ENCODE results near the gene LEFTY1. TPM values are rescaled to one million over a fixed set of nuclear protein-coding genes. Genes with fewer than 3 reads are reported as not detected.

LEFTY1 gene
- total RNA-seq, 1 donor from 2014 or later, result 0.65 TPM

- H3K27me3 Mint-ChIP-seq (ENCODE audit: low read depth), result no peaks in the 10 kb centered on the region
- no peaks in the 10 kb centered on the region for H3K9me3 Mint-ChIP-seq
- no peaks in the 10 kb centered on the region for H3K4me1 Mint-ChIP-seq
- H3K4me3 Mint-ChIP-seq, result no peak overlapping the region
- no peak for DNase-seq (ENCODE audit: low read depth, low spot score)
- no peaks in the 10 kb centered on the region for H3K36me3 Mint-ChIP-seq (ENCODE audit: low read depth)
- H3K27ac Mint-ChIP-seq (ENCODE audit: unreplicated experiment), result peak overlapping the region; percentile 20
- TF ChIP-seq, protein P1, sequence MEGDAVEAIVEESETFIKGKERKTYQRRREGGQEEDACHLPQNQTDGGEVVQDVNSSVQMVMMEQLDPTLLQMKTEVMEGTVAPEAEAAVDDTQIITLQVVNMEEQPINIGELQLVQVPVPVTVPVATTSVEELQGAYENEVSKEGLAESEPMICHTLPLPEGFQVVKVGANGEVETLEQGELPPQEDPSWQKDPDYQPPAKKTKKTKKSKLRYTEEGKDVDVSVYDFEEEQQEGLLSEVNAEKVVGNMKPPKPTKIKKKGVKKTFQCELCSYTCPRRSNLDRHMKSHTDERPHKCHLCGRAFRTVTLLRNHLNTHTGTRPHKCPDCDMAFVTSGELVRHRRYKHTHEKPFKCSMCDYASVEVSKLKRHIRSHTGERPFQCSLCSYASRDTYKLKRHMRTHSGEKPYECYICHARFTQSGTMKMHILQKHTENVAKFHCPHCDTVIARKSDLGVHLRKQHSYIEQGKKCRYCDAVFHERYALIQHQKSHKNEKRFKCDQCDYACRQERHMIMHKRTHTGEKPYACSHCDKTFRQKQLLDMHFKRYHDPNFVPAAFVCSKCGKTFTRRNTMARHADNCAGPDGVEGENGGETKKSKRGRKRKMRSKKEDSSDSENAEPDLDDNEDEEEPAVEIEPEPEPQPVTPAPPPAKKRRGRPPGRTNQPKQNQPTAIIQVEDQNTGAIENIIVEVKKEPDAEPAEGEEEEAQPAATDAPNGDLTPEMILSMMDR (conservative IDR thresholded peaks at IDR 0.05), result no peak
These were observed 17.4 kb downstream of the LEFTY1 start for GRCh38 chr1:225871359-225872074.

- Mint-ChIP-seq H3K27me3 (ENCODE audit: low read depth) (no peaks in the 10 kb centered on the region), H3K36me3 (ENCODE audit: low read depth) (no peaks in the 10 kb centered on the region), H3K4me3 (no peak overlapping the region), H3K4me1 (no peaks in the 10 kb centered on the region), H3K9me3 (no peaks in the 10 kb centered on the region), H3K27ac (ENCODE audit: unreplicated experiment) (no peak overlapping the region)
- no peak for DNase-seq (ENCODE audit: low read depth, low spot score)
- TF ChIP-seq, protein P1 (conservative IDR thresholded peaks at IDR 0.05), result no peak
These were observed 18.0 kb downstream of the LEFTY1 start for GRCh38 chr1:225870911-225871310.

DNA sequence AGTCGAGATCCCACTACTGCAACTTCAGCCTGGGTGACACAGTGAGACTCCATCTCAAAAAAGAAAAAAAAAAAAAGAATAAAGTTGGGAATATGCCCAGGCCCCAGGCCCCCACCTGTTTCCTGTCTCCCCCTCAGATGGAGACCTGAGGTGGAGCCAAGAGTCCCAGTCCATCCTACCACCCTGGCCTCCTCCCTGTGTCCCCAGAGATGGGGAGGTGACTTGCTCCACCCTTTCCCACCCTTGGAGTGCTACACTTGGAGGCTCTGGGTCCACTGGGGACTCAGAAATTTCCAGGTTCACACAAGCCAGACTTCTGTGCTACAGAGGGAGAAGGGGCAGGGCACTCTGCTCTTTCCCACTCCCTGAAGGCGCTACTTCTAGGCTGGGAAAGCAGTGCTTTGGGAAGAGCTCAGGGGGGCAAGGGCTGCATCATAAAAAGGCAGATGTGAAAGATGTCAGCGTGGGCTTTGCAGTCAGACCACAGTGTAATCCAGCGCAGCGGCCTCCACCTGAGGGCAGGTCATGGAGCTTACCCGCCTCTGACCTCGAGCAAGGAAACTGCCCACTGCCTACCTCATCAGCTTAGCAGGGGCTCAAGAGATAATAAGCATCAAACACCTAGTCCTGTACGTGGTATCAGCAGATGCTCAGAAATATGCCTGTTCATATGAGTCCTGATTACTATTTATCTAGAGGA is 20.2 kb downstream of the LEFTY1 start:
- no peak for DNase-seq (ENCODE audit: low read depth, low spot score)
- TF ChIP-seq, protein P1 (conservative IDR thresholded peaks at IDR 0.05), result no peak
- no peak overlapping the region for H3K27ac Mint-ChIP-seq (ENCODE audit: unreplicated experiment)
- no peaks in the 10 kb centered on the region for H3K27me3 Mint-ChIP-seq (ENCODE audit: low read depth)
- H3K4me1 Mint-ChIP-seq, result no peaks in the 10 kb centered on the region
- no peaks in the 10 kb centered on the region for H3K9me3 Mint-ChIP-seq
- no peak overlapping the region for H3K4me3 Mint-ChIP-seq
- H3K36me3 Mint-ChIP-seq (ENCODE audit: low read depth), result no peaks in the 10 kb centered on the region

DNA sequence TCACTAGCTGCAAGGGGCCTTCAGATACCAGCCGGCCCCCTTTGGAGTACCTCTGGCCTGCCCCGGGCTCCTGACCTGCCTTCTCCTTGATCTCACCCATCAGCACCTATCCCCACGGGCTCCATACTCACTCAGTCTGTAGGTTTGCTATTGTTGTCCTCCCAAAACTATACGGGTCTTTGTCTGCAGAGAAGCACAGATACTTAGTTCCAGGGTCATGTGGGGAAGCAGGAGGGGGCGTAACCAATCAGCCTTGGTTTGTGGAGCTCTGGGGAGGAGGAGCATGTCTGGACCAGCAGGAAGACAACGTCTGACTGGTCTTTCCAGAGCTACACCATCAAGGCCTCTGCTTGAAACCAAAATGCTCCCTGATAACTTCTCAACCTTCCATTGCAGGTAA is 22.0 kb downstream of the LEFTY1 start:
- Mint-ChIP-seq H3K36me3 (ENCODE audit: low read depth) (no peaks in the 10 kb centered on the region), H3K27me3 (ENCODE audit: low read depth) (no peaks in the 10 kb centered on the region), H3K4me3 (no peak overlapping the region), H3K4me1 (no peaks in the 10 kb centered on the region), H3K27ac (ENCODE audit: unreplicated experiment) (no peak overlapping the region), H3K9me3 (no peaks in the 10 kb centered on the region)
- no peak for DNase-seq (ENCODE audit: low read depth, low spot score)
- TF ChIP-seq, protein P1 (conservative IDR thresholded peaks at IDR 0.05), result no peak

- H3K27ac Mint-ChIP-seq (ENCODE audit: unreplicated experiment), result peak overlapping the region; percentile 57
- TF ChIP-seq, protein P1 (conservative IDR thresholded peaks at IDR 0.05), result no peak
These were observed 22.7 kb downstream of the LEFTY1 start for GRCh38 chr1:225866061-225866837.

More at GRCh38 chr1:225866061-225866837, 22.7 kb downstream of the LEFTY1 start:
- DNase-seq (ENCODE audit: low read depth, low spot score), result no peak
- Mint-ChIP-seq H3K9me3 (no peaks in the 10 kb centered on the region), H3K4me3 (no peak overlapping the region), H3K36me3 (ENCODE audit: low read depth) (no peaks in the 10 kb centered on the region), H3K27me3 (ENCODE audit: low read depth) (no peaks in the 10 kb centered on the region), H3K4me1 (no peaks in the 10 kb centered on the region)
